SIG-M5 (cell line): ENCODE results near the gene AACS.
"Not testable (repeated sequence)": the region's sequence is repeated elsewhere in the genome, so short reads cannot be mapped to it uniquely, and the experiment has no call there.

Experiments used
- DNase-seq: peaks from one replicate; lab custom pipeline; 2025; lab: John Stamatoyannopoulos, UW

Gene AACS

GRCh38 chr12:125124320-125124966 lies 59.2 kb downstream of the AACS start:
- DNase-seq = no peak

GRCh38 chr12:125125271-125125670 lies 60.0 kb downstream of the AACS start:
- no peak for DNase-seq

DNA sequence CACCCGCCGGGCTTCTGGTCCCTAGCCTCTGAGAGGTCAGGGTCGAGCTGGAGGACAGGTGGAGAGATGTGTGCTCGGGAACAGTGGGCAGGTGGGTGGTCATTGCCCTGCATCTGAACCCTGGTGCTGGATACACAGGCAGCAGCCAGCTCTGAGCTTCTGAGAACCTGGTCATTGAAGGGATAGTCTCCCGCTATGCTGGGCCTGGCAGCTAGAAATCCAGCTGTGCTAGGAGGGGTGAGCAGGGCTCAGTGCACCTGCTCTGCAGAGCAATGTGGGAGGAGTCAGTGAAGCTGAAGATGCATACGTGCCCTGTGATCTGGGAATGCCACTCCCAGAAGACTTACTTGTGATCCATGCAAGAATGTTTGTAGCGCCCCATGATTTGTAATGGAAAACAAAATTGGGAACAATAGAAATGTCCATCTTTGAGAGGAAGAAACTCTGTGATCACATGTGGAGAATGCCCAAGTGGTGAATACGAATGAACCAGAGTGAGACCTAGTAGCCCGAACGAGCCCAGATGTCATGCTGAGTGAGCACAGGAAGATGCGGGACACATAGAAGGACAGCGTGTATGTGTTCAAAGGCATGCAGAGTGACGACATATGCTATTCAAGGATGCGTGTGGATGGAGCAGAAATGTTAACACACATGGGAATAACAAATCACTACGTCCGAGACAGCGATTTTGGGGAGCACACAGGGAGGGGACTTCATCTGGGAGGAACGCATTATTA lies 63.4 kb downstream of the AACS start:
- DNase-seq = no peak

DNA sequence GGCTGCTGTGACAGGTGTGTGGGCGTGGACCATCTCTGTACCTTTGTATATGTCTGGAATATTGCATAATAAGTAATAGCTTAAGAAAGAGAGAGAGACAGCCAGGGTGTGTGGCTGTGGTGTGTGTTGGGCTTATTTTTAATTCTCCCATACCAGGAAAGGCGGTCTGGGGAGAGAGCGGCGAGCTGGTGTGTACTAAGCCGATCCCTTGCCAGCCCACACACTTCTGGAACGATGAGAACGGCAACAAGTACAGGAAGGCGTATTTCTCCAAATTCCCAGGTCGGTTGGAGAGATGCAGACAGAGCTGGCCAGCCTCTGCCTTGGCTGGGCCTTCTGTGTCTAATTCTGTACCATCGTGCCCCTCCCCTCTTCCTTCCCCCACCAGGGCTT lies 63.9 kb downstream of the AACS start:
- DNase-seq = no peak

DNA sequence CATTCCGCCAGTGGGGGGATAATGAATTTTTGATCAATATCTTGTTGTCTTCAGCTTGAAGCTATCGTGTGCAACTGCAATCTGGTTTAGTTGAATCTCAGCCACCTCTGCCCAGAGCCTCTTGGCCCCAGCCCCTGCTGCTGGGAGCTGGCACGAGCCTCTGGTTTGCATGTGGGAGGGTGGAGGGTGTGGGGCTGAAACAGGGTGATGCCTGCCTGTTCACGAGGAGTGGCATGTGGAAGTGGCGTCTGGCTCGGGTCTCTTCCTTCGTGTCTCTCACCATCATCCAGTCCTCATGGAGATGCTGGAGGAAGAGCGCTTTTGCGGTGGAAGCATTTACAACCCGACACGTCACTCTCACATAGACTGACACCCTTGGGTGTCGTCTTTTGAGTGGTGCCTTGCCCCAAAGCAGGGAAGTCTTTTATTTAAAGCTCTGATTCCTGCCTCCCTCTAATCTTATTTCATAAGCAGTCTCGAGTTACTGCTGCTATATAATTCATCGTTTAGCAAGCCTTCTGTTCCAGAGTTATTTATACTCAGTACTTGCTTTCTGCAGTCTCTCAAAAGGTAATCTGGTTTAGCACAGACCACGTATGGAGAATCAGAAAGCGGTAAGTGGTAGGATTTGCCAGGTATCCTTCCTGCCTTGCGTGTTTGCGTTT lies 64.5 kb downstream of the AACS start:
- DNase-seq = no peak

- DNase-seq = no peak
Measured at GRCh38 chr12:125131958-125132357, 66.7 kb downstream of the AACS start.

DNA sequence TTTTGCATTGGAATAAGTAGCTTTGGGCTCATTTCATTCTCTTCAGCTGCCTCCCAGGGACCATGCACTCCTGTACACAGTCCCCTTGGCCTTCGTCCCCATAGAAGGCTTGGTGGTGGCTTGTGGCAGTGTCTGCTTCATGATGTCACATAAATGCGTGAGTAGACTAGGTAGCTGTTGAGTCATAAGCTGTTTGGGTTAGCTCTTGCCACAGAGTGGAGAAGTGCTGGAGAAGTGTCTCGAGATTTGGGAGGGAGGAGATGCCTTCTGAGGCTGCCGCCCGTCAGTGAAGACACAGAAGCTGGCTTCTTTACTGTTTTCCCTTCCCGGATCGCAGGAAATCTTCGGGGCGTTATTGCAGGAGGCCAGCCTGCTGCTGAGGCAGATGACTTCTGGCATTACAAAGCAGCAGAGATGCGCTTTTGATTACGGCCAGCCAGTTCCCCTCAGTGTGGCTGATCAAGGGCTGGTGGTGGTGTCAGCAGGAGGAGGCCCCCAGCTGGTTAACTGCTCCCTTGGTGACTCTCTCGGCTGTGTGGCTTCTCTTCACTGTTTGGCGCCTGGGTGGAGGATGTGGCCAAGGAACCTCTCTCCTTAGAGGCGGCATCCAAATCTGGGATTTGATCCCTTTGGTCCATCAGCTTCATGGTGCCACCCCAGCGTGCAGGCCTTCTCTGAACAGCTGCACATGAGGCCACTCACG lies 67.6 kb downstream of the AACS start:
- DNase-seq = peak; percentile 15

- DNase-seq = no peak
Measured at GRCh38 chr12:125133616-125134015, 68.4 kb downstream of the AACS start.

- DNase-seq = no peak
Measured at GRCh38 chr12:125134576-125134975, 69.3 kb downstream of the AACS start.

- DNase-seq = no peak
Measured at GRCh38 chr12:125135906-125136305, 70.7 kb downstream of the AACS start.

DNA sequence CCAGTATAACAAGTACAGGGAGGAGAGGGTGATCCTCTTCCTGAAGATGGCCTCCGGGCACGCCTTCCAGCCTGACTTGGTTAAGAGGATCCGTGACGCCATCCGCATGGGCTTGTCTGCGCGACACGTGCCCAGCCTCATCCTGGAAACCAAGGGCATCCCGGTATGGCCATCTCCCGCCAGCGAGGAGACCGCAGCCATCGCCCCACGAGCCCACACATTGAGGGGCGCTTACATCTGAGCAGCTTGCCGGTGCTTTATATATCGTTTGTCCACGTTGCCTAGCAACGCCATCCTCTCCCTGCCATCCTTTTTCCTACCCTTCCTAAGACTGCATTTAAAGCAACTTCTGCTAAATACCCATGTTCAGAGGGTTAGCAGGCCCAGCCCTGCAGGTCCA lies 71.5 kb downstream of the AACS start:
- DNase-seq = no peak

DNA sequence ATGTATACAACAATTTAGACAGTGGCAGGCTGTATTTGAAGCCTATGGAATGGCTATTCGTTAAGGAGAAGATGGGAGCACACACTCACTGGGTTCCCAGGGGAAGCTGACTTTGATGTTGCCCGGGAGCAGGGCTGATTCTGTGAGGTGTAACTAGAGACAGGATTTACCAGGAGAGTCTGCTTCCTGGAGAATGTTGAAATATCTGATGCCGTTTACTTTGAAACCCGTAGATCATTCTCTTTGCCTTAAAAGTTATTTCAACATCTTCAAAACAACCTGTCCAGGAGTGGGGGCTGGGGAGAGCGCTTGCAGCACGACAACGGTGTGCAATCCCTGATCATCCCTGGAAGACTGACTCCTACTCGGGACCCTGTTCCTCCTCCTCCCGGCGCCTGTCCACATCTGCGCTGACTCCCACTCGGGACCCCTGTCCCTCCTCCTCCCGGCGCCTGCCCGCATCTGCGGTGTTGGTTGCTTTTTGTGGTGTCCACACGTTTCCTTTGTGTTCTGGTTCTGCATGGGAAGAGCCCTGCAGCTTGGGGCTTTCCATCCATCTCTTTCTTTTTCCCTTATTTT lies 72.6 kb downstream of the AACS start:
- no peak for DNase-seq

- no peak for DNase-seq
Measured at GRCh38 chr12:125140279-125141209, 75.3 kb downstream of the AACS start.

- DNase-seq = not testable (repeated sequence)
Measured at GRCh38 chr12:125141210-125141573, 76.0 kb downstream of the AACS start.

- no peak for DNase-seq
Measured at GRCh38 chr12:125142601-125143000, 77.4 kb downstream of the AACS start.

- no peak for DNase-seq
Measured at GRCh38 chr12:125143491-125143890, 78.3 kb downstream of the AACS start.

DNA sequence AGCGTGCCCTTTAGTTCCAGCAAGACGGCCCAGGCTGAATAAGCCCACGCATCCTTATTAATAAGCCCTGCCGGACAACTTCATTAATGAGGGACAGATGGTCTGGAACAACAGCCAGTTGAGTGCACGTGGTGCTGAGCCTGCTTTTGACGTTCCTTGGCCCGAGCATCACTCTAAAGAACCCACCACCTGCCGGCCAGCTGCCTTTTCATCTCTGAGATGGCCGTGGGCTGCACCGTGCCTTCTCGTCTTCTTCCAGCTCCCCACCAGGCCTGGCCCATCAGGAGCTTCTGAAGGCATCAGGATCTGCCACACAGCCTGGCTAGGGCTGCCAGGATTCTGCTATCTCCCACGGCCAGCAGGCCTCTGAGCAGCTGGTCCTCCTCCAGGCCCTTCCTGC lies 80.0 kb downstream of the AACS start:
- DNase-seq = no peak

DNA sequence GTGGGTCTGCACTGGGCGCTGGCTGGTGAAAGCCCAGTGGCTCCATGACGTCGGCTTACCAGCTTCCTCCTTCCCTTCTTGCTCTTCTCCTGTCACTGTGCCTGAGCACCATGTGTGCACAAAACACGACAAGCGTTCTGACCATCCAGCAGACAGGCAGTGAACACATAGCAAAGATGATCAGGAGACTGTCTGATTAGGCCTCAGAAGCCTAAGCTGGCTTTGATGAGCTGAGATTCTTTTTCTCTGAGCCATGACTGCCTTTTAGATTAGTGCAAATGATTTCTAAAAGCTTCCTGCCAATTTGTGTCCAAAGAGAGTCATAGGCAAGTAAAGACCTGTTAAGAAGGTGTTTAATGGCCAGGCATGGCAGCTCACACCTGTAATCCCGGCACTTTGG lies 83.1 kb downstream of the AACS start:
- no peak for DNase-seq

- DNase-seq = no peak
Measured at GRCh38 chr12:125149160-125150108, 84.2 kb downstream of the AACS start.

GRCh38 chr12:125151284-125151683 lies 86.0 kb downstream of the AACS start:
- DNase-seq = no peak
